Suppressor macrophage (primary cell): ENCODE results near the gene SMG5.
A peak's percentile ranks its signal among the peaks of the same experiment; 100 is the strongest.
"Not testable (repeated sequence)": the region's sequence is repeated elsewhere in the genome, so short reads cannot be mapped to it uniquely, and the experiment has no call there.

Experiments used
- DNase-seq, 4 experiments: peaks; one replicate each; pipeline ENCODE4 v3.0.0-alpha.2; 2020 to 2022

Gene SMG5

GRCh38 chr1:156245451-156246232 is 37.0 kb downstream of the SMG5 start:
- DNase-seq, result peak; percentile 13 to 55 (median 31)

GRCh38 chr1:156244712-156245111 is 37.9 kb downstream of the SMG5 start:
- no peak for DNase-seq

DNA sequence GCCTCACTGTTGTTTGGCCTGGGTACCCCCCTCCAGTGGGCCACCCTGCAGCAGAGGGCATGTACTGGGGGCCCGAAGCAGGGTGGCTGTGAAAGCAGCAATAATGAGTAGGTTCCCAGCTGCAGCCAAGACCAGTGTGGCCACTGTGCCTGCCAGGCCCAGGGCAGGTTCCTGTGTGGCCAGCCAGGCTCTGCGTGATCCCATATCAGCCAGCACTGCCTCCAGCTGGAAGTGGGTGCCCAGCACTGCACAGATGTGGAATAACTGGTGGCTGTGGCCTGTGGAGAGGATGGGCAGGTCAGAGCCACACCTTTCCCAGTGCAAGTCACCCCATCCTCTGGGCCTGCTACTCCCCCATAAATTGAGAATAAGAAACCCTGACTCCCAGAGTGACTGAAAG is 38.5 kb downstream of the SMG5 start:
- no peak for DNase-seq

DNA sequence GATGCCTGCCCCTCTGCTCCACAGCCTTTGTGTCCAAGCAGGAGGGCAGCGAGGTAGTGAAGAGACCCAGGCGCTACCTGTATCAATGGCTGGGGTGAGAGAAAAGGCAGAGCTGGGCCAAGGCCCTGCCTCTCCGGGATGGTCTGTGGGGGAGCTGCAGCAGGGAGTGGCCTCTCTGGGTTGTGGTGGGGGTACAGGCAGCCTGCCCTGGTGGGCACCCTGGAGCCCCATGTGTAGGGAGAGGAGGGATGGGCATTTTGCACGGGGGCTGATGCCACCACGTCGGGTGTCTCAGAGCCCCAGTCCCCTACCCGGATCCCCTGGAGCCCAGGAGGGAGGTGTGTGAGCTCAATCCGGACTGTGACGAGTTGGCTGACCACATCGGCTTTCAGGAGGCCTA is 39.9 kb downstream of the SMG5 start:
- DNase-seq, result no peak

DNA sequence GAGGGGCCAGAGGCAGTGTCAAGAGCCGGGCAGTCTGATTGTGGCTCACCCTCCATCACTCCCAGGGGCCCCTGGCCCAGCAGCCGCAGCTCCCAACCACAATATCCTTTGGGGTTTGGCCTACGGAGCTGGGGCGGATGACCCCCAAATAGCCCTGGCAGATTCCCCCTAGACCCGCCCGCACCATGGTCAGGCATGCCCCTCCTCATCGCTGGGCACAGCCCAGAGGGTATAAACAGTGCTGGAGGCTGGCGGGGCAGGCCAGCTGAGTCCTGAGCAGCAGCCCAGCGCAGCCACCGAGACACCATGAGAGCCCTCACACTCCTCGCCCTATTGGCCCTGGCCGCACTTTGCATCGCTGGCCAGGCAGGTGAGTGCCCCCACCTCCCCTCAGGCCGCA is 40.7 kb downstream of the SMG5 start, which contains the start of gene BGLAP:
TSS of gene BGLAP (plus strand) at position 259 of the 400 bp plus-strand sequence. CDS start at position 307, 48 bp downstream.
- DNase-seq, result no peak

DNA sequence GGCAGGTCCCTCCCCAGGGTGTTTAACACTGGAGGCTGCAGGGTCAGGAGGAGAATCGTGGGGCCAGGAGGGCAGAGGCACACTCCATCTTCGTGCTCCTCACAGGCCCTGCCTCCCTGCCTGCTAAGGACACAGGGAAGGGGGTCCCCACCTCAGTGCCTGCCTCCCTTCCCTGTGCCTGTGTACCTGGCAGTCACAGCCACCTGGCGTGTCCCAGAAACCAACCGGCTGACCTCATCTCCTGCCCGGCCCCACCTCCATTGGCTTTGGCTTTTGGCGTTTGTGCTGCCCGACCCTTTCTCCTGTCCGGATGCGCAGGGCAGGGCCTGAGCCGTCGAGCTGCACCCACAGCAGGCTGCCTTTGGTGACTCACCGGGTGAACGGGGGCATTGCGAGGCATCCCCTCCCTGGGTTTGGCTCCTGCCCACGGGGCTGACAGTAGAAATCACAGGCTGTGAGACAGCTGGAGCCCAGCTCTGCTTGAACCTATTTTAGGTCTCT is 41.3 kb downstream of the SMG5 start:
- peak; percentile 13 to 44 (median 30) for DNase-seq

DNA sequence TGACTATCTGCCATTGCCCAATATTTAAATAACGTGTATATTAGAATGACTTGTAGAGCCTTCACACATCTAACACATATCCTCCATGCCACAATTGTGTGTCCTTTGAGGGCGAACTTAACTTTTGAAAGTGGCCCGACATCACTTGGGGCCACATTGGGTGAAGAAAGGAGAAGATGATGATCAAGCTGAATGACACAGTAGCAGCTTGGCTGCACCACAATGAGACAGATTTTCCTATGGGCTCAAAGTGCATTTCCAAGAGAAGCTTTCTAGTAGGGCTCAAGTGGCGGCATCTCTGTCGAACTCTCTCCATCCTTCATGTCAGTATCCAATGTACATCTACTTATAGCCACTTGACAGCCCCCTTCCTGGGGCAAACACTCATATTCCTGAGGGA is 44.4 kb downstream of the SMG5 start:
- DNase-seq, result no peak

GRCh38 chr1:156236164-156236563 is 46.5 kb downstream of the SMG5 start:
- DNase-seq, result no peak

DNA sequence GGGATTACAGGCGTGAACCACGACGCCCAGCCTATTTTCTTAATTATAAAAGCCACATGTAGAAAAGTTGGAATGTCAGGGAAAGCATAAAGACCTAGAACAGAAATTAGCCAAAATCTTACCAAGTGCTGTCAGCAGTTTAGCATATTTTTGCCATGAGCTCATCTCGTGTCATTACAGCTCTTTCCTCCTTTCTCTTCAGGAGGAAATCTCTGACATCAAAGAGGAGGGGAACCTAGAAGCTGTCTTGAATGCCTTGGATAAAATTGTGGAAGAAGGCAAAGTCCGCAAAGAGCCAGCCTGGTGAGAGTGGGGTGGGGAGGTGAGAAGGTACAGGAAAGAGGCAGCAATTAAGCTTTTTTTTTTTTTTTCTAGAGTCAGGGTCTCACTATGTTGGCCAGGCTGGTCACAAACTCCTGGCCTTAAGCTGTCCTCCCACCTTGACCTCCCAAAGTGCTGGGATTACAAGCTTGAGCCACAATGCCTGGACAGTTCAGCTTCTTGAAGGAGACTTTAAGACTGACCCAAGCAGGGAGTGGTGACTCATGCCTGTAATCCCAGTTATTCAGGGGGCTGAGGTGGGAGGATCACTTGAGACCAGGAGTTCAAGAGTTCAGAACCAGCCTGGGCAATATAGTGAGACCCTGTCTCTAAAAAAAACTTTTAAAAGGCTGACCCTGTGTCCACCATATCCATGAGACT is 49.0 kb downstream of the SMG5 start:
- no peak for DNase-seq

GRCh38 chr1:156232201-156232894 is 50.3 kb downstream of the SMG5 start:
- DNase-seq, result no peak

DNA sequence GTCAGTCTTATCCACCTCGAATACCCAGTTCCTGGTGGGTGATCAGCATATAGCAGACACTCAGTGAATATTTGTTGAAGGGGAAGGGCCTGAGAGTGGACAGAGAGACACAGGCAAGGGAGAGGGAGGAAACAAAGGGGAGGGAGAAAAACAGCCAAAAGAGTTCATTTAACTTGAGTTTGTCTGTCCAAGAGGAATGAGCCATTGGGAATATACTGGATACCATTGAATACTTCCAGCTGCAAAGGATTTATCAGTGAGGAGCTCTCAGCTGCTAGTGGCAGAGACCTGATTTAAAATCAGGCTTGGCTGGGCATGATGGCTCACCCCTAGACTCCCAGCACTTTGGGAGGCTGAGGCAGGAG is 52.2 kb downstream of the SMG5 start:
- DNase-seq, result no peak

GRCh38 chr1:156229809-156230472 is 52.7 kb downstream of the SMG5 start:
- no peak for DNase-seq

DNA sequence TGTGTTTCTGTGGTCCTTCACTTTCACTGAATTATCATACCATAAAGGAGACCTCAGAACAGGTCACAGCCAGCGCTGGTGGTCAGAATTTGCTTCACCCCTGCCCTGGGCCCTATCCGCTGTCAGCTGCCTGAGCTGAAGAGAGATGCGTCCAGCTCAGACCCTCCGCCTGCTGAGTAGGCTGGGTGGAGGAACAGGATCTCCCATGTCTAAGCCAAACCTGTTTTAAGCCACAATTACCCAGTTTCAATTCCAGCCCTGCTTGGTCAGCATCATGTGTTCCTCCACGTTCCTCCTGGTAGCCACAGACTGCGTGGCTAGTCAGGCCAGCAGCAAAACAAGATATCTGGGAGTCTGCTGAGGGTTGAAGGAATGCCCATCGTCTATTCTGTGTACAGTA is 54.1 kb downstream of the SMG5 start:
- DNase-seq, result peak; percentile 39 to 68 (median 58)

GRCh38 chr1:156226782-156227181 is 55.8 kb downstream of the SMG5 start:
- no peak for DNase-seq

DNA sequence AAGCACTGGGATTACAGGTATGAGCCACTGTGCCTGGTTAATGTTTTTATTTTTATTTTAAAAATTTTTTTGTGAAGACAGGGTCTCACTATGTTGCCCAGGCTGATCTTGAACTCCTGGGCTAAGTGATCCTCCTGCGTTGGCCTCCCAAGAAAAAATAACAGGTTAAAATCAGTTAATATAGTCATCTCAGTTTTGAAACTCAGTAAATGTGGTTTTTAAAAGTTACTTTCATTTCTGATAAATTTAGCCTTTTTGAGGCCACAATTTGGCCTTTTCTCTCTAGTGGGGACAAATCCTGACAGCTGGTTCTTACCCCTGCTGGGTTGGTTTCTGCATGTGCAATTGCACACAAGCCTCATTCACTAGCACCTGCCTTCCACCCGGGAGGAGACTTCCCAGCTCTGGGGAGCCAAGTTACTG is 56.5 kb downstream of the SMG5 start:
- DNase-seq, result no peak

DNA sequence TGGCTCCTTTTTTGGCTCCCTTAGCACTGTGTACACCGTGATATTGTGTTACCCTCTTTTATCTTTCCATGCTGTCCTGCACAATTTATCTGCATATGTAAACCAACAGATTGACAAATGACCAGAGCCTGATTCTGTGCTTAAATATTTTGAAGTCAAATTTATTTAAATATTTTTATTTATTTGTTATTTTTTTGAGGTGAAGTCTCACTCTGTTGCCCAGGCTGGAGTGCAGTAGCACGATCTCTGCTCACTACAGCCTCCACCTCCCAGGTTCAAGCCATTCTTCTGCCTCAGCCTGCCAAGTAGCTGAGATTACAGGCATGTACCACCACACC is 57.0 kb downstream of the SMG5 start:
- no peak for DNase-seq

- no peak for DNase-seq
These were observed 60.5 kb downstream of the SMG5 start for GRCh38 chr1:156221986-156222692.

- DNase-seq, result no peak
These were observed 62.4 kb downstream of the SMG5 start for GRCh38 chr1:156220226-156220625.

DNA sequence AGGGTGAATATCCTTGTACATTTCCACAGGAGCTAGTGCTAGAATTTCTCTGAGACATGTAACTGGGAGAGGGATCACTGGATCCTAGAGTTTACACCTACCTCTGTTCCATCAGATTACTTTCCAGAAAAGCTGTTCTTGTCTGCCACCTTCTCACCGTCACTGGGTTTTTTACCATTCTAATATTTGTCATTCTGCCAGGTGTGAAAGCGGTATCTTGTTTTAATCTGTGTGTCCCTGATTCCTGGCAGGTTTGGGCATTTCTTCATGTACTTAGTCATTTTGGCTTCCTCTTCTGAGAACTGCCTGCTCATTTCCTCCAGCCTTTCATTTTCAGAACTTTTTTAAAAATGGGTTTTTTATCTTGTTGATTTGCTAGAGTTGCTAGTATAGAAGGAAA is 64.8 kb downstream of the SMG5 start:
- peak; percentile 24 to 61 (median 46) for DNase-seq

- not testable (repeated sequence) for DNase-seq
These were observed 66.1 kb downstream of the SMG5 start for GRCh38 chr1:156216361-156217086.

- peak in 1 of 4 experiments; percentile 14 for DNase-seq
These were observed 68.4 kb downstream of the SMG5 start for GRCh38 chr1:156214024-156214748.
